ENCODE measurements around the gene MBLAC2.

MBLAC2 gene

GRCh38 chr5:90446961-90447360, 27.6 kb downstream of the MBLAC2 start:
- no peak for DNase-seq

GRCh38 chr5:90440644-90441043, 33.9 kb downstream of the MBLAC2 start:
- DNase-seq, result no peak

- DNase-seq, result no peak
Measured at GRCh38 chr5:90438100-90438499, 36.5 kb downstream of the MBLAC2 start.

GRCh38 chr5:90437663-90438062, 36.9 kb downstream of the MBLAC2 start:
- no peak for DNase-seq

DNA sequence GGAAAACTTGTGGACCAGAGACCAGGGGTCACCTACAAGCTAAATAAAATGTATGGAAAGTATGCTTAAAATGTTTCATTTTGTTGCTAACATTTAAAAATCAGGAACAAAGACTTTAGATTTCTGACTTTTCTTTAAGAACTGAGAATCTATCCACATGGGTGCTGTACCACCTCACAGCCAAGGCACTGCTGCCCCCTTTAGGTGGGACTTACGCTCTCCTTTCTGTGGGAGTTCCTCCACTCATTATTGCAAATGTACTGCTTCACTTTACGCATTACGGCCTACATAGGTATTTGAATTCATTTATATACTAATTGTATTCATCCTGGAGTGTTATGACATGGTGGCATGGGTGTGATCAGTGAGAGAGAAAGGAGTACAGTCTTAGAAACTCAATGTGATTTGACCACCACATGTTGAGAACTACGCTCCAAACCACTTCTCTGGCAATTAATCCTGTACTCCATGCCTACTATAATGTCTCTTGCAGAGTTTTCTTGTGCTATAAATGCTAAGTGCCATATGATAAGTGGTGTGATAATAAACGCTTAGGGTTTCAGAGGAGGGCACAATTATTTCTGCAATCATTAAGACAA, 40.4 kb downstream of the MBLAC2 start:
- peak; percentile 12 for DNase-seq

- no peak for DNase-seq
Measured at GRCh38 chr5:90424245-90424644, 50.3 kb downstream of the MBLAC2 start.

- no peak for DNase-seq
Measured at GRCh38 chr5:90421136-90421535, 53.4 kb downstream of the MBLAC2 start.

DNA sequence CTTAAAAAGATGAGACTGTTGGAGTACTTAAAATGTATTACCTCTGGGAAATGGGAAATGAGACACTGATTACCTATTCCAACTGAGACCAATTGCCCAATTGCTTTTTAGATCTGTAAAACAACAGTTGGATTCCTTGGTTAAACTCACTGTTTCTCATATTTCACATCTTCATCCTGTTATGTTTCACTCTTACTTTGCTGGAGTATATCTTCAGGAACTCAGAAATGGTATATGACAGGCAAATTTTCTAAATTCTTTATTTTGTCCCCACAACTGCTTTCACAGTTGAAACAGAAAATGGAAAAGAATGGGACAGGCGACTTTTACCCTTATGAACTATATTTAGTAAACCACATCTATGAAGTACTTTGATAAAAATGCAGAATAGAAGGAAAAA, 56.4 kb downstream of the MBLAC2 start:
- no peak for DNase-seq

DNA sequence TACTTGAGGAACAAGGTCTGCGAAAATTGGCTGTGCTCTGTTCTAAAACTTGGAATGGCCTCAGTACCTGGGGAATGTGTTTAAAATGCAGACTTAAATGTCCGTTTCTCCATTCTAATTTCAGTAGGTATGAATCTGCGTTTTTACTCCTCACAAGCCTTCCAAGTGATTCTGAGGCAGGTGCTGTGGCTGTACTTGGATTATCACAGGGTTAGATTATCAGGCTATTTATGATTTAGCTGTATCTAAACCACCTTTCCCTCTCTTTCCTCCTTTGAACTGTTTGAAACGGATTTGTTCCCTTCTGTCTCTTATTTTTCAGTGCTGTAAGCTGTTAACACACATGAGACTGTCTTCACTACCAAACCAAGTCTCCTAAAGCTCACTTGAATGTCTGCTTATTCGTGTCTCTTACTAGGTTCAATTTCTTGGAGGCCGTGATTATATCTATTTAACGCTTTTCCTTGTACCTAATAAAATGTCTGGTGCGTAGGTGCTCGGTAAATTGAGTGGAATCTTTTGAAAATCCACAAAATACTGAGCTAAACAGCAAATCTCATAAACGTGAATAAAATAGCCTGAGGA, 64.3 kb downstream of the MBLAC2 start:
- no peak for DNase-seq

- DNase-seq, result peak; percentile 86
Measured at GRCh38 chr5:90409318-90410177, 65.0 kb downstream of the MBLAC2 start, which contains the start of gene CETN3. TSS of gene CETN3 (minus strand) at chr5:90409756. CDS start at chr5:90409661, 95 bp downstream.

GRCh38 chr5:90408571-90409317, 65.8 kb downstream of the MBLAC2 start:
- no peak for DNase-seq

Data from effector CD8-positive, alpha-beta T cell (primary cell).